Neural cell (in vitro differentiated cells): ENCODE results near the gene OSGEPL1.

Experiments
- CTCF ChIP-seq: fragments of 450-650 bp; IDR thresholded peaks from 2 replicates; pipeline ENCODE4 v1.5.1; 2014; ENCODE audit warnings: antibody characterized with exemption, mild to moderate bottlenecking, moderate library complexity; ENCODE audit not compliant: poor library complexity, severe bottlenecking
- POLR2AphosphoS5 ChIP-seq: IDR thresholded peaks from 2 replicates; pipeline ENCODE4 v1.6.1; 2012

GRCh38 chr2:189729430-189729829, 33.2 kb downstream of the OSGEPL1 start:
- no peak for TF ChIP-seq POLR2AphosphoS5
- no peak for TF ChIP-seq CTCF
